Fibroblast of skin of back (primary cell): ENCODE data around the gene NCOA5.

Experiments used
- DNase-seq: peaks from one replicate; pipeline ENCODE4 v3.0.0-alpha.2; 2013

Gene NCOA5

GRCh38 chr20:46013322-46013828, 76.4 kb downstream of the NCOA5 start:
- DNase-seq, result no peak

- DNase-seq, result no peak
Measured at GRCh38 chr20:46012921-46013320, 76.8 kb downstream of the NCOA5 start.

GRCh38 chr20:46011631-46012482, 77.9 kb downstream of the NCOA5 start:
- DNase-seq, result peak; percentile 46
